Hepatocyte (in vitro differentiated cells): ENCODE results near the gene TMEM44. TPM values are rescaled to one million over a fixed set of nuclear protein-coding genes. Genes with fewer than 3 reads are reported as not detected.
A peak's percentile ranks its signal among the peaks of the same experiment; 100 is the strongest.

ENCODE experiments used
- DNase-seq: peaks from one replicate; pipeline ENCODE4 v3.0.0-alpha.2; 2016; ENCODE audit warnings: low spot score
- H2AFZ ChIP-seq: fragments of 200-600 bp; sonication (generic); 2 replicates; pipeline ENCODE4 v1.6.0; 2016; ENCODE audit warnings: antibody characterized with exemption, mild to moderate bottlenecking
- H3K27ac ChIP-seq: fragments of 200-600 bp; sonication (generic); 2 replicates; pipeline ENCODE4 v1.5.1; 2016; ENCODE audit warnings: mild to moderate bottlenecking
- H3K27me3 ChIP-seq: fragments of 200-600 bp; sonication (generic); 2 replicates; pipeline ENCODE4 v1.6.1; 2016
- H3K36me3 ChIP-seq: fragments of 200-600 bp; sonication (generic); replicated peaks from 2 replicates; pipeline ENCODE4 v1.5.1; 2016; ENCODE audit warnings: low read depth; ENCODE audit not compliant: insufficient read depth
- H3K4me1 ChIP-seq: fragments of 200-600 bp; sonication (generic); 2 replicates; pipeline ENCODE4 v1.5.1; 2016; ENCODE audit warnings: mild to moderate bottlenecking, moderate library complexity; ENCODE audit not compliant: insufficient read depth
- H3K4me2 ChIP-seq: fragments of 200-600 bp; sonication (generic); 2 replicates; pipeline ENCODE4 v1.6.0; 2016
- H3K4me3 ChIP-seq: fragments of 200-600 bp; sonication (generic); 2 replicates; pipeline ENCODE4 v1.5.1; 2016; ENCODE audit warnings: mild to moderate bottlenecking
- H3K79me2 ChIP-seq: fragments of 200-600 bp; sonication (generic); 2 replicates; pipeline ENCODE4 v1.6.0; 2017; ENCODE audit warnings: mild to moderate bottlenecking
- H3K9me2 ChIP-seq: fragments of 200-600 bp; sonication (generic); replicated peaks from 2 replicates; pipeline ENCODE4 v1.6.0; 2017; ENCODE audit warnings: mild to moderate bottlenecking; ENCODE audit not compliant: insufficient read depth
- H3K9me3 ChIP-seq: fragments of 200-600 bp; sonication (generic); 2 replicates; pipeline ENCODE4 v1.5.1; 2016; ENCODE audit warnings: low read depth, mild to moderate bottlenecking
- H4K20me1 ChIP-seq: fragments of 200-600 bp; sonication (generic); 2 replicates; pipeline ENCODE4 v1.6.0; 2016; ENCODE audit warnings: mild to moderate bottlenecking; ENCODE audit not compliant: insufficient read depth, poor library complexity, severe bottlenecking
- CTCF ChIP-seq: fragments of 200-600 bp; sonication (generic); IDR thresholded peaks from 2 replicates; pipeline ENCODE4 v1.5.1; 2016; ENCODE audit warnings: antibody characterized with exemption, mild to moderate bottlenecking; ENCODE audit not compliant: poor library complexity
- EZH2 ChIP-seq: fragments of 200-600 bp; sonication (generic); IDR thresholded peaks from 2 replicates; pipeline ENCODE4 v1.6.1; 2016; ENCODE audit warnings: antibody characterized with exemption, mild to moderate bottlenecking, borderline replicate concordance
- EZH2phosphoT487 ChIP-seq: fragments of 200-600 bp; sonication (generic); IDR thresholded peaks from one replicate; pipeline ENCODE4 v1.6.1; 2018; ENCODE audit warnings: antibody characterized with exemption, mild to moderate bottlenecking, low read depth, moderate library complexity; ENCODE audit not compliant: unreplicated experiment, severe bottlenecking
- WGBS: methylation state at CpG from one replicate; pipeline ENCODE4 v1.1.6; 2016; ENCODE audit warnings: low lambda C conversion rate; ENCODE audit errors: missing lambda C conversion rate; 5-methylcytosine and 5-hydroxymethylcytosine counted together
- polyA plus RNA-seq: library from polyadenylated mRNA; unstranded; fragments of >200 nt; fragmentation: Nextera tagmentation; extraction: Ambion mirVana; gene quantifications from 2 replicates; pipeline ENCODE4 v1.2.1, GENCODE V29; 2016
- total RNA-seq: library from RNA; depleted of rRNA; stranded (reverse); fragments of >200 nt; gene quantifications from 2 replicates; pipeline ENCODE4 v1.2.3, GENCODE V29; 2014

Gene TMEM44
- total and polyA plus RNA-seq, 2 experiments from 2014 or later, result 6.6 to 9.1 TPM

- Histone ChIP-seq H2AFZ (no peak overlapping the region), H3K4me2 (no peak overlapping the region), H3K4me3 (no peak overlapping the region), H3K79me2 (peaks cover 10% of the 10 kb centered on the region), H4K20me1 (no peaks in the 10 kb centered on the region), H3K4me1 (peaks cover 7% of the 10 kb centered on the region), H3K36me3 (no peaks in the 10 kb centered on the region), H3K9me3 (no peaks in the 10 kb centered on the region), H3K27me3 (no peaks in the 10 kb centered on the region), H3K9me2 (no peaks in the 10 kb centered on the region), H3K27ac (no peak overlapping the region)
- WGBS, result 96% methylated on average over 24 of the region's 24 CpGs
- TF ChIP-seq EZH2, result no peak
- TF ChIP-seq EZH2phosphoT487, result no peak
- TF ChIP-seq CTCF, result no peak
- DNase-seq, result no peak
Measured at GRCh38 chr3:194582196-194582905, 50.9 kb downstream of the TMEM44 start.

GRCh38 chr3:194579091-194579606 is 54.1 kb downstream of the TMEM44 start:
- no peak for TF ChIP-seq EZH2phosphoT487
- TF ChIP-seq EZH2, result no peak
- no peak for TF ChIP-seq CTCF
- Histone ChIP-seq H3K4me2 (no peak overlapping the region), H3K36me3 (no peaks in the 10 kb centered on the region), H3K4me3 (no peak overlapping the region), H3K27me3 (no peaks in the 10 kb centered on the region), H3K27ac (peak overlapping the region; percentile 89), H3K9me2 (no peaks in the 10 kb centered on the region), H3K79me2 (peaks cover 2% of the 10 kb centered on the region), H4K20me1 (no peaks in the 10 kb centered on the region), H2AFZ (no peak overlapping the region), H3K9me3 (no peaks in the 10 kb centered on the region), H3K4me1 (peaks cover 1% of the 10 kb centered on the region)
- DNase-seq, result peak; percentile 55
- WGBS, result 39% methylated on average over 8 of the region's 8 CpGs

- H3K9me3 ChIP-seq, result no peaks in the 10 kb centered on the region
- no peaks in the 10 kb centered on the region for H3K27me3 ChIP-seq
- peak overlapping the region; percentile 89 for H3K27ac ChIP-seq
- H3K36me3 ChIP-seq, result no peaks in the 10 kb centered on the region
- no peak overlapping the region for H3K4me3 ChIP-seq
- no peaks in the 10 kb centered on the region for H3K4me1 ChIP-seq
- no peak overlapping the region for H3K4me2 ChIP-seq
- H3K79me2 ChIP-seq, result no peaks in the 10 kb centered on the region
- no peaks in the 10 kb centered on the region for H3K9me2 ChIP-seq
- WGBS, result 50% methylated on average over 9 of the region's 9 CpGs
- no peak overlapping the region for H2AFZ ChIP-seq
- DNase-seq, result peak; percentile 78
- no peaks in the 10 kb centered on the region for H4K20me1 ChIP-seq
- no peak for TF ChIP-seq EZH2phosphoT487
- no peak for TF ChIP-seq EZH2
Measured at GRCh38 chr3:194577986-194578905, 55.0 kb downstream of the TMEM44 start.
